COLO668 (cell line): ENCODE data around the gene TNFSF4.

ENCODE experiments used
- DNase-seq: peaks from one replicate; lab custom pipeline; 2025; ENCODE audit not compliant: unreplicated experiment; lab: John Stamatoyannopoulos, UW

Gene TNFSF4

GRCh38 chr1:173210716-173211231, 3.6 kb upstream of the TNFSF4 start:
- DNase-seq, result no peak

- no peak for DNase-seq
Observed at GRCh38 chr1:173210283-173210682, 3.2 kb upstream of the TNFSF4 start.

- DNase-seq, result no peak
Observed at GRCh38 chr1:173208868-173209267, 1.7 kb upstream of the TNFSF4 start.

GRCh38 chr1:173208146-173208545, 1.0 kb upstream of the TNFSF4 start:
- no peak for DNase-seq

- DNase-seq, result no peak
Observed at GRCh38 chr1:173205146-173206051, 1.7 kb downstream of the TNFSF4 start.

- no peak for DNase-seq
Observed at GRCh38 chr1:173204693-173205092, 2.4 kb downstream of the TNFSF4 start.

GRCh38 chr1:173202424-173203145, 4.5 kb downstream of the TNFSF4 start:
- peak; percentile 19 for DNase-seq

GRCh38 chr1:173201969-173202368, 5.2 kb downstream of the TNFSF4 start:
- no peak for DNase-seq

- no peak for DNase-seq
Observed at GRCh38 chr1:173195596-173196088, 11.5 kb downstream of the TNFSF4 start.

GRCh38 chr1:173193639-173194038, 13.5 kb downstream of the TNFSF4 start:
- no peak for DNase-seq

GRCh38 chr1:173191011-173191705, 16.0 kb downstream of the TNFSF4 start:
- no peak for DNase-seq

- DNase-seq, result peak; percentile 75
Observed at GRCh38 chr1:173190101-173190936, 16.8 kb downstream of the TNFSF4 start.

GRCh38 chr1:173187671-173188237, 19.4 kb downstream of the TNFSF4 start:
- DNase-seq, result no peak

GRCh38 chr1:173181791-173182190, 25.3 kb downstream of the TNFSF4 start:
- no peak for DNase-seq

GRCh38 chr1:173176246-173176645, 30.9 kb downstream of the TNFSF4 start:
- DNase-seq, result no peak

GRCh38 chr1:173175514-173176145, 31.5 kb downstream of the TNFSF4 start:
- no peak for DNase-seq

GRCh38 chr1:173173388-173173787, 33.7 kb downstream of the TNFSF4 start:
- DNase-seq, result no peak

GRCh38 chr1:173171152-173171551, 36.0 kb downstream of the TNFSF4 start:
- DNase-seq, result no peak

GRCh38 chr1:173168941-173169340, 38.2 kb downstream of the TNFSF4 start:
- DNase-seq, result no peak
